ENCODE measurements around the gene TNFRSF18. TPM values are rescaled to one million over a fixed set of nuclear protein-coding genes. Genes with fewer than 3 reads are reported as not detected.

TNFRSF18 gene
- total RNA-seq, 4 donors from 2014 or later: 0.29 to 0.66 TPM; not detected in 2

DNA sequence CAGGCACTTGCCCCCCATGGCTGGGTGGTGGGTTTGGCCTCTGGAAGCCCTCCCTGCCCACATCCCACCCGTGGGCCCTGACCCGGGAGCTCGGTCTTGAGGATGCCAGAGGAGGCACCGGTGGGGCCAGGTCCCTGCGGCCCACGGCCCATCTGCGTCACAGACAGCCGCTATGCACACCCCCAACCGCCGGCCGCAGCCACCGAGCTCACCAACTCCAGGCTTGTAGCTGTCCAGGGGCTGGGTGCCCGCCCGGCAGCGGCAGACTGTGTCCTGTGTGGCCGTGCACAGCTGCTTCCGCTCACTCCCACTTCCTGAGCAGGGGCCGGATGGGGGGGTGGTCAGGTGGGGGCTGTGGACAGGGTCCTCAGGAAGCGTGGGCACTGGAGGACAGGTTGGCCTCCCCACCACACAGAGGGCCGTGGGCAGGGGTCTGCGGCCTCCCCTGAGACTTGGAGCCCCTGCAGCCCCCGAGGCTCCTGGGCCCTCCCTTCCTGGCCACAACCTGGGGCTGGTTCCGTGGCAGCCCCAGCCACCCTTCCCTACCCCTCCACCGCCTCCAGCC, 6.5 kb upstream of the TNFRSF18 start:
- peaks cover 0 to 14% (median 0%) of the 10 kb centered on the region in 4 donors for H3K27me3 ChIP-seq
- peak overlapping the region; percentile 30 to 47 (median 31) for H3K4me3 ChIP-seq
- DNase-seq (ENCODE audit: extremely low spot score): no peak
- H3K9me3 ChIP-seq: no peaks in the 10 kb centered on the region
- intact Hi-C loops (cut with DNase I): no loop called here
- H3K4me1 ChIP-seq: peaks cover 26 to 48% (median 34%) of the 10 kb centered on the region in 4 donors
- no CpG with 5 or more reads among the region's 24 CpGs for WGBS
- peaks cover 15 to 28% (median 24%) of the 10 kb centered on the region in 4 donors for H3K36me3 ChIP-seq
- peak overlapping the region in 1 of 4 donors; percentile 4 for H3K27ac ChIP-seq (replicated peaks in 1 of 4)
- no peak for TF ChIP-seq CTCF (IDR thresholded peaks at IDR 0.05)
- no peak for TF ChIP-seq POLR2AphosphoS5 (IDR thresholded peaks at IDR 0.05)
- TF ChIP-seq POLR2A (IDR thresholded peaks at IDR 0.05; ENCODE audit: low read depth): no peak
- TF ChIP-seq EP300 (IDR thresholded peaks at IDR 0.05): no peak

DNA sequence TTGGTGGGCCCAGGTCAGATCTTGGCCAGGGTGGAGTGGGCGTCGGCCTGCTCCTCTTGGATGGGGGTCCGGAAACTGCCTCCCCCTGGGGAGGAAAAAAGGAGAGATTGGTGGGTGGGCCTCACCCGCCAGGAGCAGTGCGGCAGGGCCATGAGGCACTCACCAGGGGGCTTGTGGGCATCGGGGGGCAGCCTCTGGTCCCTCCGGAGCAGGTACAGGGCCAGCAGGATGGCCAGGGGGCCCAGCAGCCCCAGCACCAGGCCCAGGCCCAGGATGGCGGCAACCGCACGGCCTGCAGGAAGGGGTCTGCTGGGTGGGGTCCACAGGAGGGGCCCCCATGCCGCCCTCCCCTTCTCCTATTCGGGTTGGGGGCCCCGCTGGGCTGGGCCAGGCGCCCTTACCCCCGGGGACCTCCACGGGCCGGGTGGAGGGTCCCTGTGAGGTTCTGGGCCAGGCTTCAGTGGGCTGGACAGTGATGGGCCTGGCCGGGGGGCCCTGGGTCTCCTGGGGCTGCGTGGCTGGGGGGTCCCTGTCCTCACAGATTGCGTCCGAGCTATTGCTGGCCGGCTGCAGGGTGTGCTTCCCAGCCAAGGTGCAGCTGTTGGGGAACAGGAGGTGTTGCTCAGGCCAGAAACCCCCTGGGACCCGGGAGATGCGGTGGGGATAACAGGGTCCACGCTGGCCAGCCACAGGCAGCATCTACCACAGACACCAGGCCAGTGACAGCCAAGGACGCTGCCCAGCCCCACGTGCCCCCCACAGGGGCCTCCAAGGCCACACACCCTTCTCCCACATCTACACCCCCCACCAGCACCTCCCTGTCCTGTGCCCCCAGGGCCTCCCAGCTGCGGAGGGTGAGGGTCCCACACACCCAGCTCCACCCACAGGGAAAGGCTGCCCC, 5.4 kb upstream of the TNFRSF18 start:
- 92% methylated on average over 10 of the region's 28 CpGs for WGBS
- intact Hi-C loops (cut with DNase I): no loop called here
- H3K4me1 ChIP-seq: peaks cover 28 to 58% (median 40%) of the 10 kb centered on the region in 4 donors
- TF ChIP-seq POLR2A (IDR thresholded peaks at IDR 0.05; ENCODE audit: low read depth): no peak
- no peak for TF ChIP-seq EP300 (IDR thresholded peaks at IDR 0.05)
- TF ChIP-seq CTCF (IDR thresholded peaks at IDR 0.05): no peak
- TF ChIP-seq POLR2AphosphoS5 (IDR thresholded peaks at IDR 0.05): no peak
- H3K4me3 ChIP-seq: peak overlapping the region in 1 of 4 donors; percentile 31
- peaks cover 0 to 25% (median 6%) of the 10 kb centered on the region in 4 donors for H3K27me3 ChIP-seq
- DNase-seq (ENCODE audit: extremely low spot score): no peak
- H3K27ac ChIP-seq (replicated peaks in 1 of 4): no peak overlapping the region
- H3K9me3 ChIP-seq: no peaks in the 10 kb centered on the region
- H3K36me3 ChIP-seq: peaks cover 4 to 17% (median 14%) of the 10 kb centered on the region in 4 donors

- no peak for DNase-seq (ENCODE audit: extremely low spot score)
- TF ChIP-seq POLR2AphosphoS5 (IDR thresholded peaks at IDR 0.05) (no peak), EP300 (IDR thresholded peaks at IDR 0.05) (no peak), POLR2A (IDR thresholded peaks at IDR 0.05; ENCODE audit: low read depth) (no peak), CTCF (IDR thresholded peaks at IDR 0.05) (no peak)
- Histone ChIP-seq H3K27me3 (peaks cover 0 to 34% (median 14%) of the 10 kb centered on the region in 4 donors), H3K4me1 (peaks cover 35 to 67% (median 49%) of the 10 kb centered on the region in 4 donors), H3K9me3 (no peaks in the 10 kb centered on the region), H3K27ac (replicated peaks in 1 of 4) (no peak overlapping the region), H3K4me3 (no peak overlapping the region), H3K36me3 (peaks cover 0 to 9% (median 6%) of the 10 kb centered on the region in 4 donors)
- WGBS: 87% methylated on average over 8 of the region's 31 CpGs
- intact Hi-C loops (cut with DNase I): no loop called here
Observed at GRCh38 chr1:1210726-1211540, 4.5 kb upstream of the TNFRSF18 start.

DNA sequence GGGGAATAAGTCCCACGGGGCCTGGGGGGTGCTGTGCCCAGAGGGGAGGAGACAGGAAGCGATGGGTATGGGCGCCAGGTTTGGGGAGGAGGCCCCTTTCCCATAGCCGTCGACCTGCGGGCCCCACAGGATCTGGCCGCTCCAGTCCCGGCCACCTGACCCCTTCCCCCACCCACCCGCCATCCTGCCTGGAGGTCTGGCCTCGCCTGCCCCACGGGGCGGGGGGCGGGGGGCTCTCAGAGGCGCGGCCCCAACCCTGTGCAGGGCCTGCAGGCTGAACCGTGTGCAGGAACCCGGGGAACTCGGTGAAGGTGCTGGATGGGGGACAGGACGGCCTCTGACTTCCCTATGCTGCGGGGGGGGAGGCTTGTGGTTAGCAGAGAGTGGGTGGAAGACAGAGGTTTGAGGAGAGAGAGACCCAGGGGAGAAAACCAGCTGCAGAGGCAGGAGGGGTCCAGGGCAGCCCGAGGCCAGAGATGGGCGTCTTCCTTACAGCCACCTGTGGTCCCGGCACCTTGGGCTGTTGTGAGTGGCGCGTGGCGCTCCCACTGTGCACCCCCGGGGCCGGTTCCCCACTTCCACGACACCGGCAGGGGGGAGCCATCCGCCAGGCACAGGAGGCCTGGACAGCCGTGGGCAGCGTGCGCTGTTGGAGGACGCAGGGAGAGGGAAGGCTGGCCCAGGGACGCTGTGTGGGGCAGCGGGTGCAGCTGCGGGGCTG, 2.5 kb upstream of the TNFRSF18 start:
- no peak for DNase-seq (ENCODE audit: extremely low spot score)

More for the DNA sequence above, 2.5 kb upstream of the TNFRSF18 start:
- 53% methylated on average over 34 of the region's 38 CpGs for WGBS
- H3K4me3 ChIP-seq: no peak overlapping the region
- TF ChIP-seq POLR2AphosphoS5 (IDR thresholded peaks at IDR 0.05) (no peak), CTCF (IDR thresholded peaks at IDR 0.05) (no peak), EP300 (IDR thresholded peaks at IDR 0.05) (no peak), POLR2A (IDR thresholded peaks at IDR 0.05; ENCODE audit: low read depth) (no peak)
- H3K27ac ChIP-seq (replicated peaks in 1 of 4): no peak overlapping the region
- no peaks in the 10 kb centered on the region for H3K9me3 ChIP-seq
- peaks cover 0 to 54% (median 22%) of the 10 kb centered on the region in 4 donors for H3K27me3 ChIP-seq
- intact Hi-C loops (cut with DNase I): no loop called here
- H3K4me1 ChIP-seq: peaks cover 19 to 60% (median 44%) of the 10 kb centered on the region in 4 donors
- no peaks in the 10 kb centered on the region for H3K36me3 ChIP-seq

All from esophagus muscularis mucosa (tissue), 4 donors.